Measurements from ENCODE around the gene FAM193B. TPM values are rescaled to one million over a fixed set of nuclear protein-coding genes. Genes with fewer than 3 reads are reported as not detected.

Gene FAM193B
- total RNA-seq, 1 donor: 32.6 TPM

DNA sequence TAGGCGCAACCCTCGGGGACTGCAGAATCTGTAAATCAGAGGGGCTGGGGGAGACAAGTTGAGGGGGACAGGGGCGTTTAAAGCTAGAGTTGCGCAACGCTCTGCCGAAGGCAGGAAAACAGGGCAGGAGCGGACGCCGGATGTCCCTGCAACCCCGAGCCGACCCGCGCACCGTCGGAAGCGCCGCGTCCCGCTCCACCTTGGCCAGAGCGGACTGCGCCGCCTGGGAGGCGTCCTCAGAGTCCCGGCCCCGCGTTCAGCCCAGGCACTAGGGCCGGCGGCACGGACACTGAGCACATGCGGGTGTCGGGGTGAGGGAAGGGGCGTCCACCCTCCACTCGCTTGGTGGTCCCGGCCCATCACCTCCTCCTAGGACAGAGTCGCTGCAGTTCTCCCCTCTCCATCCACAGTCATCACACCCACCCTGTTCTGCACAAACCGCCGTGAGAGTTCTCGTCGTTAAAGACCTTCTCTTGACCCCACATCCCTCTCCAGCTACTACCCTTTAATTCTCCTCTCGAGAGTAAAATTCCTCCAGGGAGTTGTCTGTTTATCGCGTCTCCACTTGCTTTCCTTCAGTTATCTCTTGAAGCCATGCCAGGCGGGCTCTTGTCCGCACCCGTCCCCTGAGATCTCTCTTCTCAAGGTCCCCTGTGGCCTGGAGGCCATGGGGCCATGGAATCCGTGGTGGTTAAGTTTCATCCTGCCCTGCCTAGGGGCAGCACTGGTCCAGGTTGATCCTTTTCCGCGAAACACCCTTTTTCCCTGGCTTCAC is 56.2 kb downstream of the FAM193B start:
- peaks cover 32% of the 10 kb centered on the region for H4K20me1 ChIP-seq (ENCODE audit: insufficient read depth, low read length)
- H3K79me2 ChIP-seq (ENCODE audit: insufficient read depth, low read length): peaks cover 31% of the 10 kb centered on the region
- H3K4me3 ChIP-seq (ENCODE audit: insufficient read depth, low read length): peak overlapping the region; percentile 91
- H3K36me3 ChIP-seq (ENCODE audit: insufficient read depth, low read length): peaks cover 21% of the 10 kb centered on the region
- H2AFZ ChIP-seq (ENCODE audit: low read length): peak overlapping the region; percentile 42
- TF ChIP-seq, protein P1, sequence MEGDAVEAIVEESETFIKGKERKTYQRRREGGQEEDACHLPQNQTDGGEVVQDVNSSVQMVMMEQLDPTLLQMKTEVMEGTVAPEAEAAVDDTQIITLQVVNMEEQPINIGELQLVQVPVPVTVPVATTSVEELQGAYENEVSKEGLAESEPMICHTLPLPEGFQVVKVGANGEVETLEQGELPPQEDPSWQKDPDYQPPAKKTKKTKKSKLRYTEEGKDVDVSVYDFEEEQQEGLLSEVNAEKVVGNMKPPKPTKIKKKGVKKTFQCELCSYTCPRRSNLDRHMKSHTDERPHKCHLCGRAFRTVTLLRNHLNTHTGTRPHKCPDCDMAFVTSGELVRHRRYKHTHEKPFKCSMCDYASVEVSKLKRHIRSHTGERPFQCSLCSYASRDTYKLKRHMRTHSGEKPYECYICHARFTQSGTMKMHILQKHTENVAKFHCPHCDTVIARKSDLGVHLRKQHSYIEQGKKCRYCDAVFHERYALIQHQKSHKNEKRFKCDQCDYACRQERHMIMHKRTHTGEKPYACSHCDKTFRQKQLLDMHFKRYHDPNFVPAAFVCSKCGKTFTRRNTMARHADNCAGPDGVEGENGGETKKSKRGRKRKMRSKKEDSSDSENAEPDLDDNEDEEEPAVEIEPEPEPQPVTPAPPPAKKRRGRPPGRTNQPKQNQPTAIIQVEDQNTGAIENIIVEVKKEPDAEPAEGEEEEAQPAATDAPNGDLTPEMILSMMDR (IDR thresholded peaks at IDR 0.05; ENCODE audit: extremely low read depth, low read depth, low read length): no peak
- H3K4me2 ChIP-seq (ENCODE audit: insufficient read depth, low read length): peak overlapping the region; percentile 81
- H3K4me1 ChIP-seq (ENCODE audit: insufficient read depth, low read length): peaks cover 46% of the 10 kb centered on the region
- DNase-seq (ENCODE audit: insufficient read length, low spot score, missing footprints): peak; percentile 89
- H3K27me3 ChIP-seq (ENCODE audit: insufficient read depth, low read length): no peaks in the 10 kb centered on the region
- H3K9me3 ChIP-seq (ENCODE audit: low read depth, low read length): no peaks in the 10 kb centered on the region
- H3K27ac ChIP-seq (ENCODE audit: low read depth, low read length): no peak overlapping the region

DNA sequence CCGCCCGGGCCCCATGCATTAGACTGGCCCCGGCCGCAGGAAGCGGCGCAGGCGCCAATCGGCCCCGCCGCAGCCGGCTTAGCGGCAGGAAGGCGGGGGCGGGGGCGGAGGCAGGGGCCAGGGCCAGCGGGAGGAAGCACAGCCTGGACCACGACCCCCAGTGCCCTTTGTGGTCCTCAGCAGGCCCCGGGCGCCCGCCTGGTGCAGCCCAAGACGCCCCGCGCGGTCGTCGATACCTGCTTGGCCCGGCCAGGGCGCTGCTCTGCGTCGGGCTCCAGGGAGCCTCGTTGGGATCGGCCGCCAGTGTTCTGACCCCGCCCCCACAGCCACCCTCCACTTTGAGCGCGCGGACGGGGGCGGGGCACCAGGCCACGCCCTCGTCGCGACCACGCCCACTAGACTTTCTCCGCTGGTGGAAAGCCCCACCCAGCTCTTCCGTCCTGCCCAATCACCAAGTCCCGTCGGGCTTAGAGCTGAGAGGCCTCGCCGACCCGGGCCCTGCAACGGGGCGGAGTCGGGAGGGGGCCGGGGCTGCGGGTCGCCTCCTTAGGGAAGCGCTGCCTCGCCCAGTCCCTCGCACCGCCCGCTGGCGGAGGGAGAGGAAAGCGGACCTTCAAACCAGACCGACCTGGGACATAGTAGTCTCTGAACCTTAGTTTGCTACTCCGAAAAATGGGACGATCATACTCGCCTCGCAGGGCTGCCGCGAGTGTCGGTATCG is 56.9 kb downstream of the FAM193B start, which contains the start of gene PDLIM7:
TSS of gene PDLIM7 (minus strand) at position 313 of the 721 bp plus-strand sequence. CDS start 1,092 bp downstream, outside the sequence.
- Histone ChIP-seq H3K27me3 (ENCODE audit: insufficient read depth, low read length) (no peaks in the 10 kb centered on the region), H3K4me2 (ENCODE audit: insufficient read depth, low read length) (peak within 1 kb of the TSS; percentile 91), H3K4me3 (ENCODE audit: insufficient read depth, low read length) (peak within 1 kb of the TSS; percentile 91), H3K9me3 (ENCODE audit: low read depth, low read length) (no peaks in the 10 kb centered on the region), H3K27ac (ENCODE audit: low read depth, low read length) (peak within 1 kb of the TSS; percentile 78), H4K20me1 (ENCODE audit: insufficient read depth, low read length) (peaks cover 39% of the 10 kb centered on the region), H2AFZ (ENCODE audit: low read length) (peak within 1 kb of the TSS; percentile 42), H3K79me2 (ENCODE audit: insufficient read depth, low read length) (peaks cover 39% of the 10 kb centered on the region), H3K36me3 (ENCODE audit: insufficient read depth, low read length) (peaks cover 29% of the 10 kb centered on the region), H3K4me1 (ENCODE audit: insufficient read depth, low read length) (peaks cover 53% of the 10 kb centered on the region)
- peak; percentile 100 for DNase-seq (ENCODE audit: insufficient read length, low spot score, missing footprints)
- TF ChIP-seq, protein P1 (IDR thresholded peaks at IDR 0.05; ENCODE audit: extremely low read depth, low read depth, low read length): no peak

DNA sequence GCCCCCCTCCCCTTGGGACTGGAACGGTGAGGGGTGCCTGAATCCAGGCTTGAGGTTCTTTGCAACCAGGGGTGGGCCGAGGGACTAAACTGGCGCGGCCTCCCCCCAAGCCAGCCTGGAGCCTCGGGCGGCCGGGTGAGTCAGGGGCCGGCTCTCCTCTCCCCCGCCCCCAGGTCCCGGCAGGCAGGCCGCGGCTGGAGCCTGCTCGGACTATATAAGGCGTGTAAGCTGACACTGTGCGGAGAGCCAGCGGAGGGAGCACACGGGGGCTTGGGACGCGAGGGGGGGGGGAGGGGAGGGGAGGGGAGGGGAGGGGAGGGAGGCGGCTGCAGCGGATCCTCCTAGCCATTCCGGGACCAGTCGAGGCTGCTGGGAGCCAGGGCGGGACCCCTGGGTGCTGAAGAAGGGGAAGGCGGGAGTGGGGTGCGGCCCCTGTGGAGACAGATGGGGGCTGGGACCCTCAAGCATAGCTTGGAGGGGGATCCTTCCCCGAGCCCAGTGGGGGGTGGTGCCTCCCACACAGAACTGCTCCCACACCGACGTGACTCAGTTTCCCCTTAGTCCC is 57.6 kb downstream of the FAM193B start:
- no peak overlapping the region for H2AFZ ChIP-seq (ENCODE audit: low read length)

More for the DNA sequence above, 57.6 kb downstream of the FAM193B start:
- H4K20me1 ChIP-seq (ENCODE audit: insufficient read depth, low read length): peaks cover 45% of the 10 kb centered on the region
- H3K36me3 ChIP-seq (ENCODE audit: insufficient read depth, low read length): peaks cover 35% of the 10 kb centered on the region
- no peaks in the 10 kb centered on the region for H3K9me3 ChIP-seq (ENCODE audit: low read depth, low read length)
- peak overlapping the region; percentile 91 for H3K4me3 ChIP-seq (ENCODE audit: insufficient read depth, low read length)
- peak overlapping the region; percentile 91 for H3K4me2 ChIP-seq (ENCODE audit: insufficient read depth, low read length)
- H3K27ac ChIP-seq (ENCODE audit: low read depth, low read length): peak overlapping the region; percentile 78
- H3K4me1 ChIP-seq (ENCODE audit: insufficient read depth, low read length): peaks cover 54% of the 10 kb centered on the region
- H3K27me3 ChIP-seq (ENCODE audit: insufficient read depth, low read length): no peaks in the 10 kb centered on the region
- peaks cover 44% of the 10 kb centered on the region for H3K79me2 ChIP-seq (ENCODE audit: insufficient read depth, low read length)
- DNase-seq (ENCODE audit: insufficient read length, low spot score, missing footprints): peak; percentile 97
- TF ChIP-seq, protein P1 (IDR thresholded peaks at IDR 0.05; ENCODE audit: extremely low read depth, low read depth, low read length): no peak

Measured in osteoblast (primary cell).